ENCODE data around the gene MICAL2. TPM values are rescaled to one million over a fixed set of nuclear protein-coding genes. Genes with fewer than 3 reads are reported as not detected.

Gene MICAL2
- total RNA-seq, 2 donors from 2014 or later = 1.5 to 1.9 TPM

DNA sequence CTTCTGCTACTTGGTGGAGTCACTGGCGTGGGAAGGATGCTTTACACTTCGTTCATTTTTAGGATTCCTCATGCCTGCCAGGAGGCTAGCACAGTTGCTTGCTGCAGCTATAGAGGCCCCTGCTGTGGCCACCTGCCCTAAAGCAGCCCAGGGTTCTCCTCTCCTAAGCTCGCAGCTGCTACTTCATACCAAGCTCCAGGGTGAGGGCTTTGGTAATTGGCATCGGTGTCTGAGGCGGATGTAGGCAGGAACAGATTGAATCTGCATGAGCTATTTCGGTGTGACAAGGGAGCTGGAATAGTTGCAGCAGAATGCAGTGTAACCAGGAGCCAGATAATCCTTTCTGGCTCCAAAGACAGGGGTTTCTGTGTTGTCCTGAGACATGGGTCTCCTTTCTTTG lies 133.1 kb downstream of the MICAL2 start:
- H3K27me3 ChIP-seq (ENCODE audit: control insufficient read depth, insufficient read depth, low read length, poor library complexity, severe bottlenecking) = no peaks in the 10 kb centered on the region
- Mint-ChIP-seq H3K27me3 (ENCODE audit: insufficient read depth) (peaks cover 5% of the 10 kb centered on the region), H3K4me1 (peaks cover 33% of the 10 kb centered on the region), H3K4me3 (no peak overlapping the region), H3K36me3 (ENCODE audit: low read depth) (no peaks in the 10 kb centered on the region), H3K27ac (no peak overlapping the region), H3K9me3 (no peaks in the 10 kb centered on the region)
- WGBS, 2 experiments (ENCODE audit: insufficient coverage in 1 of 2, insufficient read length in 1 of 2) = 93 to 95% methylated on average over 3 to 6 of the region's 6 CpGs
- H3K4me1 ChIP-seq (ENCODE audit: control insufficient read depth, insufficient read depth, low read length) = peaks cover 14% of the 10 kb centered on the region
- H3K9me3 ChIP-seq (ENCODE audit: control insufficient read depth, low read length) = no peaks in the 10 kb centered on the region
- H3K36me3 ChIP-seq (ENCODE audit: control insufficient read depth, insufficient read depth, low read length) = no peaks in the 10 kb centered on the region
- no peak overlapping the region for H3K4me3 ChIP-seq (ENCODE audit: low read length)
- H3K27ac ChIP-seq (ENCODE audit: low read depth, low read length) = no peak overlapping the region
- DNase-seq = no peak
- H3K9ac ChIP-seq (ENCODE audit: extremely low read depth, low read length, poor library complexity, severe bottlenecking) = no peak overlapping the region
- TF ChIP-seq, protein P1, sequence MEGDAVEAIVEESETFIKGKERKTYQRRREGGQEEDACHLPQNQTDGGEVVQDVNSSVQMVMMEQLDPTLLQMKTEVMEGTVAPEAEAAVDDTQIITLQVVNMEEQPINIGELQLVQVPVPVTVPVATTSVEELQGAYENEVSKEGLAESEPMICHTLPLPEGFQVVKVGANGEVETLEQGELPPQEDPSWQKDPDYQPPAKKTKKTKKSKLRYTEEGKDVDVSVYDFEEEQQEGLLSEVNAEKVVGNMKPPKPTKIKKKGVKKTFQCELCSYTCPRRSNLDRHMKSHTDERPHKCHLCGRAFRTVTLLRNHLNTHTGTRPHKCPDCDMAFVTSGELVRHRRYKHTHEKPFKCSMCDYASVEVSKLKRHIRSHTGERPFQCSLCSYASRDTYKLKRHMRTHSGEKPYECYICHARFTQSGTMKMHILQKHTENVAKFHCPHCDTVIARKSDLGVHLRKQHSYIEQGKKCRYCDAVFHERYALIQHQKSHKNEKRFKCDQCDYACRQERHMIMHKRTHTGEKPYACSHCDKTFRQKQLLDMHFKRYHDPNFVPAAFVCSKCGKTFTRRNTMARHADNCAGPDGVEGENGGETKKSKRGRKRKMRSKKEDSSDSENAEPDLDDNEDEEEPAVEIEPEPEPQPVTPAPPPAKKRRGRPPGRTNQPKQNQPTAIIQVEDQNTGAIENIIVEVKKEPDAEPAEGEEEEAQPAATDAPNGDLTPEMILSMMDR (conservative IDR thresholded peaks at IDR 0.05) = no peak

DNA sequence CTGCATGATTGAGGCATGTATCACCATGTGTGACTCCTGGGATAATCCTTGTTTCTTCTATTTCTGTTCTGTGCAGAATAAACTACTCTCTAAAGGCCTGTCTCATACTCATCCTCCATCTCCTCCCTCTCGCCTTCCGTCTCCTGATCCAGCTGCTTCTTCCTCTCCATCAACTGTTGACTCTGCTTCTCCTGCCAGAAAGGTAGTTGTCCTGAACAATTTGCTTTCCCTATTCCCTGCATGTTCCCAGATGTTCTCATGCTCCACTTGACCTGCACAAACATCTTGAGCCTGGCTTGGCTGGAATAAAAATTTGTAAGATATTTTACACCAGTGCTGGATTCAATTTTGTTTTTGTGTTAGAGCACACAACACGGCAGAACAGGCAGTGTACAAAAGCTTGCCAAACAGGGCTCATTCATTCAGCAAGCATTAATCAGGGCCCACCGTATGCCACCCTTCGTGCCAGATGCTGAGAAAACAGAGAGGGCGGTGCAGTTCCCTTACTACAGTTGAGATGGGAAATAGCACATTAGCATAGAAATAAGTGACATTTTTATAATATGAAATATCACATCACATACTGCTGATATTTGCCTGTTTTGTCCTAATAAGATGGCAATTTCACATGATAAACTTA lies 133.6 kb downstream of the MICAL2 start:
- Histone ChIP-seq H3K9me3 (ENCODE audit: control insufficient read depth, low read length) (no peaks in the 10 kb centered on the region), H3K4me3 (ENCODE audit: low read length) (no peak overlapping the region), H3K27me3 (ENCODE audit: control insufficient read depth, insufficient read depth, low read length, poor library complexity, severe bottlenecking) (no peaks in the 10 kb centered on the region), H3K4me1 (ENCODE audit: control insufficient read depth, insufficient read depth, low read length) (peaks cover 19% of the 10 kb centered on the region), H3K9ac (ENCODE audit: extremely low read depth, low read length, poor library complexity, severe bottlenecking) (no peak overlapping the region), H3K27ac (ENCODE audit: low read depth, low read length) (no peak overlapping the region), H3K36me3 (ENCODE audit: control insufficient read depth, insufficient read depth, low read length) (no peaks in the 10 kb centered on the region)
- Mint-ChIP-seq H3K4me1 (peaks cover 38% of the 10 kb centered on the region), H3K9me3 (no peaks in the 10 kb centered on the region), H3K27me3 (ENCODE audit: insufficient read depth) (peaks cover 5% of the 10 kb centered on the region), H3K36me3 (ENCODE audit: low read depth) (no peaks in the 10 kb centered on the region), H3K4me3 (no peak overlapping the region), H3K27ac (no peak overlapping the region)
- 73 to 74% methylated on average over 5 to 6 of the region's 6 CpGs for WGBS, 2 experiments (ENCODE audit: insufficient coverage in 1 of 2, insufficient read length in 1 of 2)
- no peak for DNase-seq
- TF ChIP-seq, protein P1 (conservative IDR thresholded peaks at IDR 0.05) = no peak

DNA sequence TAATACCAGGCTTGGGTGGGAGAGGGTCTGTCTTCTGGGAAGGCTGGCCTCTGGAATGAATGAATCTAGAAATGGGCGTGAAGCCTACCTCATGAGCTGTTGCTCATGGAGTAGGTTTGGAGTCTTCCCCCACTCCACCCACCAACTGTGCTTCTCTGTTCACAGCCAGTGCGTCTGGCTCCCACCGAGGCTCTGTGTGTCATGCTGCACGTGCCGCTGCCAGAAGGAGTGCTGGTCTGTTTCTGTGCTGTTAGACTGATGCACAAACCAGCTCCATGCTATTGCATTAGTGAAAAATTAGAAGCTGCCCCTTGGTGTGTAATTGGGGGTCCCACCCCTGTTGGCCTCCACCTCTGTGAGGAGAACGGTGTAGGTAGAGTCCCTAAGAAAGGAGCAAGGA lies 134.7 kb downstream of the MICAL2 start:
- 87% methylated on average over 6 of the region's 6 CpGs; no CpG with 5 or more reads in 1 of the 2 experiments for WGBS, 2 experiments (ENCODE audit: insufficient coverage in 1 of 2, insufficient read length in 1 of 2)
- DNase-seq = no peak

More for the DNA sequence above, 134.7 kb downstream of the MICAL2 start:
- Mint-ChIP-seq H3K27ac (no peak overlapping the region), H3K4me3 (no peak overlapping the region), H3K9me3 (no peaks in the 10 kb centered on the region), H3K36me3 (ENCODE audit: low read depth) (no peaks in the 10 kb centered on the region), H3K4me1 (peaks cover 48% of the 10 kb centered on the region), H3K27me3 (ENCODE audit: insufficient read depth) (peaks cover 5% of the 10 kb centered on the region)
- H3K36me3 ChIP-seq (ENCODE audit: control insufficient read depth, insufficient read depth, low read length) = no peaks in the 10 kb centered on the region
- H3K9me3 ChIP-seq (ENCODE audit: control insufficient read depth, low read length) = no peaks in the 10 kb centered on the region
- H3K27me3 ChIP-seq (ENCODE audit: control insufficient read depth, insufficient read depth, low read length, poor library complexity, severe bottlenecking) = no peaks in the 10 kb centered on the region
- H3K4me1 ChIP-seq (ENCODE audit: control insufficient read depth, insufficient read depth, low read length) = peaks cover 24% of the 10 kb centered on the region
- TF ChIP-seq, protein P1 (conservative IDR thresholded peaks at IDR 0.05) = no peak
- no peak overlapping the region for H3K9ac ChIP-seq (ENCODE audit: extremely low read depth, low read length, poor library complexity, severe bottlenecking)
- no peak overlapping the region for H3K27ac ChIP-seq (ENCODE audit: low read depth, low read length)
- H3K4me3 ChIP-seq (ENCODE audit: low read length) = no peak overlapping the region
